Measurements from ENCODE around the gene KLHL22.

KLHL22 gene

GRCh38 chr22:20442485-20443284 is 52.9 kb downstream of the KLHL22 start:
- DNase-seq: no peak

GRCh38 chr22:20441631-20442484 is 53.7 kb downstream of the KLHL22 start:
- DNase-seq: no peak

GRCh38 chr22:20440637-20441591 is 54.7 kb downstream of the KLHL22 start:
- DNase-seq: no peak

- no peak for DNase-seq
Observed at GRCh38 chr22:20439928-20440575, 55.5 kb downstream of the KLHL22 start.

- no peak for DNase-seq
Observed at GRCh38 chr22:20439556-20439927, 56.1 kb downstream of the KLHL22 start.

- DNase-seq: no peak
Observed at GRCh38 chr22:20438678-20439492, 56.7 kb downstream of the KLHL22 start.

- no peak for DNase-seq
Observed at GRCh38 chr22:20438427-20438677, 57.2 kb downstream of the KLHL22 start.

GRCh38 chr22:20437613-20438426 is 57.8 kb downstream of the KLHL22 start, which contains the start of gene SCARF2:
TSS of gene SCARF2 (minus strand) at chr22:20437825. CDS start at chr22:20437754, 71 bp downstream.
- peak; percentile 37 for DNase-seq

- no peak for DNase-seq
Observed at GRCh38 chr22:20436768-20437612, 58.6 kb downstream of the KLHL22 start.

- DNase-seq: no peak
Observed at GRCh38 chr22:20436307-20436767, 59.3 kb downstream of the KLHL22 start.

GRCh38 chr22:20435436-20436306 is 59.9 kb downstream of the KLHL22 start:
- no peak for DNase-seq

GRCh38 chr22:20434773-20435172 is 60.8 kb downstream of the KLHL22 start:
- DNase-seq: no peak

- no peak for DNase-seq
Observed at GRCh38 chr22:20434264-20434751, 61.3 kb downstream of the KLHL22 start.

GRCh38 chr22:20433686-20434241 is 61.8 kb downstream of the KLHL22 start:
- DNase-seq: no peak

- no peak for DNase-seq
Observed at GRCh38 chr22:20433191-20433590, 62.4 kb downstream of the KLHL22 start.

- no peak for DNase-seq
Observed at GRCh38 chr22:20432244-20432686, 63.3 kb downstream of the KLHL22 start.

- DNase-seq: no peak
Observed at GRCh38 chr22:20431511-20432192, 63.9 kb downstream of the KLHL22 start.

Data from COR-L47 (cell line).